ENCODE measurements around the gene SLC25A22.

SLC25A22 gene

DNA sequence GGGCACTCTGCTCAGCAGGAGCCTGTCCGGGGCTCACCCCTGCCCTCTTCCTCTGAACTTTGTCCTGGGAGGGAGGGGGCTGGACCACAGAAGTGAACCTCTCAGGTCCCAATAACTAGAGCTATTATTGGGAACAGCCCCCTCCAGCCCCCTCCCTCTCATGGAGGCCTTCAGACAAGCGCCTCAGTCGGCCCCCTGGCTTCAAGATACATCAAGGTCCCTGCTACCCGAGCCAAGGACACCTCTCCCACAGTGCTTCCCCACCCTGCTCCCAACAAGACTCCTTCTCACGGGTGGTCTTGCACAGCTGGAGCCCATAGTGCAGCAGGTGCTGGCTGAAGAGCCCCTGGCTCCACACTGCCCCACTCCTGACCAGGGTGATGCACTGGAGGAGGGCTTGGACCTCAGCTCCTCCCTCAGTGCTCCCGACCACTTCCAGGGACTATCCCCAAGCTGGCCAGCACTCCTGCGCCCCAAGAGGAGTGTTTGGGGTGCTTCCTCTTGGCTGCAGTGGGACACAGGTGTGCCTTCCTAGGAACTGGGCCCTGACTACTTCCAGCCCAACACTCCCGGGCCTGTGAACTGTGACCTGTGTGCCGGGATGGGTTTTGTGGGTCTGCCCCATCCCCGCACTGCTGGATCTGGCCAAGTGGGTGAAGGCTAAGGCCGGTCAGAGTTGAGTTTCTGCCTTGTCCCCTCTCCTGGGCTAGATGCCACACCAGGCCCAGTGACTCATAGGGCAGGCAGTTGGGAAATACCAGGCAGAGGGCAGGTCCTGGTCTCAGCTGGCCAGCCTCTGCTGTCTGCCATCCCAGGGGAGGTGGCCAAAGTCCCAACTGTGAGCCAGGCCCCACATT lies 22.8 kb upstream of the SLC25A22 start:
- Histone ChIP-seq H3K36me3 (ENCODE audit: insufficient read depth, low read length) (0 out of 2 replicates have a peak, but pooled peaks cover 6% of the 10 kb centered on the region), H3K79me2 (ENCODE audit: control insufficient read depth, insufficient read depth, low read length, unreplicated experiment) (peaks cover 15% of the 10 kb centered on the region), H2AFZ (ENCODE audit: low read length, unreplicated experiment) (no peak overlapping the region), H3K4me3 (ENCODE audit: low read depth, low read length) (peak overlapping the region; percentile 92), H3K4me1 (ENCODE audit: control insufficient read depth, insufficient read depth, low read length, unreplicated experiment) (peaks cover 26% of the 10 kb centered on the region), H3K27ac (ENCODE audit: low read depth, low read length) (peak overlapping the region; percentile 80; the same call in 1 of the 2 replicates), H3K27me3 (ENCODE audit: insufficient read depth, low read length) (no peaks in the 10 kb centered on the region)

DNA sequence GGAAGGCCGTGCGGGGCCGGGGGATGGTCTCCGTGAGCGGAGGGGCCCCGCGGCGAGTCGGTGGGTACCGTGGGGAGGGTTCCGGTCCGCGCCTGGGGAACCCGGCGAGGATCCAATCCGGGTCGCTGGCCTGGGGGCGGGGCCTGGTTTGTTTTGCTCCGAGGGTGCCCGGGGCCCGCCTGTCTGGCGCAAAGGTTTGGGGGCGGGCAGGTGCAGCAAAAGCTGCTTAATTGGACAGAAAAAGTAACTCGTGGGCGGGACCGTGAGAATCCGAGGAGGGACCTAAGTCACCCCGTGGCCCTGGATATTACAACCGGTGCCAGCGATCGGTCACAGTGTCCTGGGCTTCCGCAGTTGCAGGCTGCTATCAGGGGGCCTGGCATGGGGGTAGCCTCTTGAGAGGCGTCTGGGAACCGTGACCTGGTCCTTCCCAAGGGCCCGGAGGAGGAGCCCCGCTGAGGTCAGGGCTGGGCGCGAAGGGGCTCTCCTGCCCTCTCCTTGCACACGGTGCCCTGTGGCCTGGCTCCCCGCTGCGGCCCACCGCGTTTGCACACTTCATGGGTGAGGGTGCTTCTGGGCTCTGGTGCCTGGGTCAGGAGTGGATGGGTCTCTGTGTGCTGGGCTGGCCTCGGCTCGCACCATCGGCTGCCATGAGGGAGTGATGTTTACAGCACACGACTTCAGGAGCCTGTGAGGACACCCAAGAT lies 22.0 kb upstream of the SLC25A22 start:
- Histone ChIP-seq H3K36me3 (ENCODE audit: insufficient read depth, low read length) (0 out of 2 replicates have a peak, but pooled peaks cover 3% of the 10 kb centered on the region), H3K4me1 (ENCODE audit: control insufficient read depth, insufficient read depth, low read length, unreplicated experiment) (peaks cover 26% of the 10 kb centered on the region), H3K27ac (ENCODE audit: low read depth, low read length) (peak overlapping the region; percentile 80), H3K27me3 (ENCODE audit: insufficient read depth, low read length) (no peaks in the 10 kb centered on the region), H3K79me2 (ENCODE audit: control insufficient read depth, insufficient read depth, low read length, unreplicated experiment) (peaks cover 15% of the 10 kb centered on the region), H2AFZ (ENCODE audit: low read length, unreplicated experiment) (peak overlapping the region; percentile 40), H3K4me3 (ENCODE audit: low read depth, low read length) (peak overlapping the region; percentile 92)

DNA sequence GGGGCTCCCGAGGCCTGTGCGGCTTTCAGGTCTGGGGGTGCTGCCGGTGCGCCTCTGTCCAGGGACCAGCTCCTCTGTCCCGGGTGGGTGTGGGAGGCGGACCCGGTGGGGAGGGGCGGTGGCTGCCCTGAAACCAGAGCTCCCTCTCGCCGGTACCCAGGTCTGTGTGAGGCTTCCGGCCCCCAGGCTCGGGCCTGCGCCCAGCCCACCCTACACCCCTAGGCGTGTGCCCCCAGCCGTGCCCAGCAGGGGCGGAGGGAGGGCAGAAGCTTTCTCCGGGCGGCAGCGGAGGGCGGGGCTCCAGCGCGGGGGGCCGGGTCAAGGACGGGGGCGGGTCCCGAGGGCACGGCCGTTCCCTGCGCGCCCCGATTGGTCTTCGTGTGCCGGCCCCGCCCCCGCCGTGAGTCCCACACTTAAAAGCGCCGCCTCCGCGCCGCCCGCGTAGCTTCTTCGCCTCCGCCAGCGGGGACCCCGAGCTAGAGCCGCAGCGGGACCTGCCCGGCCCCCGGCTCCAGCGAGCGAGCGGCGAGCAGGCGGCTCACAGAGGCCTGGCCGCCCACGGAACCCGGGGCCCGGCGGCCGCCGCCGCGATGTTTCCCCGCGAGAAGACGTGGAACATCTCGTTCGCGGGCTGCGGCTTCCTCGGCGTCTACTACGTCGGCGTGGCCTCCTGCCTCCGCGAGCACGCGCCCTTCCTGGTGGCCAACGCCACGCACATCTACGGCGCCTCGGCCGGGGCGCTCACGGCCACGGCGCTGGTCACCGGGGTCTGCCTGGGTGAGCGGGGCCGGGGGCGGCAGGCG lies 21.2 kb upstream of the SLC25A22 start:
- Histone ChIP-seq H2AFZ (ENCODE audit: low read length, unreplicated experiment) (peak overlapping the region; percentile 40), H3K4me1 (ENCODE audit: control insufficient read depth, insufficient read depth, low read length, unreplicated experiment) (peaks cover 26% of the 10 kb centered on the region), H3K36me3 (ENCODE audit: insufficient read depth, low read length) (no peaks in the 10 kb centered on the region), H3K27me3 (ENCODE audit: insufficient read depth, low read length) (no peaks in the 10 kb centered on the region), H3K79me2 (ENCODE audit: control insufficient read depth, insufficient read depth, low read length, unreplicated experiment) (peaks cover 15% of the 10 kb centered on the region), H3K4me3 (ENCODE audit: low read depth, low read length) (peak overlapping the region; percentile 92), H3K27ac (ENCODE audit: low read depth, low read length) (peak overlapping the region; percentile 80)

DNA sequence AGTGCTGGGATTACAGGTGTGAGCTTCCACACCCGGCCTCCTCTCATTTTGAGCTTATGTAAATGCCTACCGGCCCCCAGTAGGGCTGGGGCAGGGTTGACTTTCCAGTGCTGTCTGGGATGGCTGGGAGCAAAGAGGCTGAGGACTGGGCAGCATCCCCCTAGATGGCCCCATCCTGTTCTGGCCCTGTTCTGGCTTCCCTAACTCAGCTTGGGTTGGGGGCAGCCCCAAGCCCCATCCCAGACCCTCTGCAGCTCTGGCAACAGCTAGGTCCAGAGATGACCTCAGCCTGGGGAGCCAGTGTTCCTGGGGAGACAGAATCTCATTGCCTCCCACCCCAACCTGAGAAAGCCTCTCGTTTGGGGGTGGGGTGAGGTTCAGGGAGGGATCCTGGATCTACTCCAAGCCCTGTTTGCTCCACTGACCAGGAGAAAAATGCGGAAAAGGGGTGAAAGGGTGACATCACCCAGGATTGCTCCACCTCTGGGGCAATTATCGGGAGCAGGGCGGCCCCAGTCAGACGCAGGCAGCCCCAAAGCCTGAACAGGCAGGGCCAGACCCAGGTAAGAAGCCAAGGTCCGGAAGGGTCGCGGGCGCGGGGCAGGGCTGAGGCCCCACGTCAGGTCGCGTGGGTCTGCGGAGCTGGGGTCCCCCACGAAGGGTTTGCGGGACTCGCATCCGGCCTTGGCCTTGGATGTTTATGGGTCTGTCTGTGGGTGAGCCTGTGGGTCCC lies 20.5 kb upstream of the SLC25A22 start, which contains the start of gene PNPLA2:
Gene PNPLA2 (plus strand): TSS at position 519 of the 733 bp plus-strand sequence. CDS start 805 bp downstream, outside the sequence.
- peak within 1 kb of the TSS; percentile 40 for H2AFZ ChIP-seq (ENCODE audit: low read length, unreplicated experiment)
- peak within 1 kb of the TSS; percentile 92 for H3K4me3 ChIP-seq (ENCODE audit: low read depth, low read length)
- peaks cover 26% of the 10 kb centered on the region for H3K4me1 ChIP-seq (ENCODE audit: control insufficient read depth, insufficient read depth, low read length, unreplicated experiment)
- peak within 1 kb of the TSS; percentile 80 for H3K27ac ChIP-seq (ENCODE audit: low read depth, low read length)
- H3K27me3 ChIP-seq (ENCODE audit: insufficient read depth, low read length), result no peaks in the 10 kb centered on the region
- H3K36me3 ChIP-seq (ENCODE audit: insufficient read depth, low read length), result no peaks in the 10 kb centered on the region
- peaks cover 15% of the 10 kb centered on the region for H3K79me2 ChIP-seq (ENCODE audit: control insufficient read depth, insufficient read depth, low read length, unreplicated experiment)

DNA sequence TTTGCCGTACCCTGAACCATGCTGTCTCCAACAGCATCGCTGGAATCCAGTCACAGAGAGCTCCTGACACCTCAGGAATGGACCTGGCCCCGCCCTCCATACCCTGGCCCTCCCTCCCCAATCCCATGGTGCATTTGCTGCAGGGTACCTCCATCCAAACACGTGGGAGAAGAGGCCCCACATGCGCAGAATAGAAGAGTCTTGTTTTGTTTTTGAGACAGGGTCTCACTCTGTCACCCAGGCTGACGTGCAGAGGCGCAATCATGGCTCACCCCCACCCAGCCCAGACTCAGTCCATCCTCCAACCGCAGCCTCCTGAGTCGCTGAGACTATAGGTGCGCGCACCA lies 18.3 kb upstream of the SLC25A22 start:
- no peak overlapping the region for H2AFZ ChIP-seq (ENCODE audit: low read length, unreplicated experiment)
- H3K27me3 ChIP-seq (ENCODE audit: insufficient read depth, low read length), result no peaks in the 10 kb centered on the region
- no peak overlapping the region for H3K27ac ChIP-seq (ENCODE audit: low read depth, low read length)
- peaks cover 26% of the 10 kb centered on the region for H3K4me1 ChIP-seq (ENCODE audit: control insufficient read depth, insufficient read depth, low read length, unreplicated experiment)
- no peak overlapping the region for H3K4me3 ChIP-seq (ENCODE audit: low read depth, low read length)
- H3K79me2 ChIP-seq (ENCODE audit: control insufficient read depth, insufficient read depth, low read length, unreplicated experiment), result peaks cover 17% of the 10 kb centered on the region
- peaks cover 14% of the 10 kb centered on the region; the same call in 1 of the 2 replicates for H3K36me3 ChIP-seq (ENCODE audit: insufficient read depth, low read length)

DNA sequence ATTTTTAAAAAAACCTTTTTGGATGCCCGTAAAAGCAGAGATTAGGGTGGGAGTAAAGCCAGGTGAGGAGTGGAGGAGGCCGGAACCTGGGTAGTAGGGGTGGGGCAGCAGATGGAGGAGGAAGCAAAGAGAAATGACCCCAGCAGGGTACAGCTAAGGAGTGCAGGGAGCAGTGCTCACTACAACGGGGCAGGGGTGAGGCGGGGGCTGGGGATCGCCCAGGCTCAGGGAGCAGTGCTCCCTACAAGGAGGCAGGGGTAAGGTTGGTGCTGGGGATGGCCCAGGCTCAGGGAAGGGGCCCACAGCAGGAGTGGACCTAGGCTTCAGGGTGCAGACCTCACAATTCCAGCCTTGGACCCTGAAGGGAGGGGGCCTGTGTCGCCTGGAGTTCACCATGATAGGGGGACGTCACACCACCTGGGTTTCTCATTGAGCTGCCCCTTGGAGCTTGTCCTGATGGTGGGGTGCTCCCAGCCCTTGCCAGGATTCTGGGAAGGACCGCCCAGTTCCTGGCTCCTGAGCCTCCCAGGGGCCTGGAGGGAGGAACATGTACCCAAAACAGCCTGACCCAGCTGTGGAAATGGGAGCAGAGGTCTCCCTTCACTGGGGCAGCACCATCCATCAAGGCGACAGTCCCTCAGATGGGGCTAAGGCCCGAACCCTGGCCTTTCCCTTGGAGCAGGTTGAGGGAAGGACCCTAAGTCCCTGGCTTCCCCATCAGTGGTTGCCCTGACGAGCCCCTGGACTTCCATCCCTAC lies 17.8 kb upstream of the SLC25A22 start:
- no peak overlapping the region for H3K4me3 ChIP-seq (ENCODE audit: low read depth, low read length)
- no peaks in the 10 kb centered on the region for H3K27me3 ChIP-seq (ENCODE audit: insufficient read depth, low read length)
- H3K4me1 ChIP-seq (ENCODE audit: control insufficient read depth, insufficient read depth, low read length, unreplicated experiment), result peaks cover 26% of the 10 kb centered on the region
- H3K79me2 ChIP-seq (ENCODE audit: control insufficient read depth, insufficient read depth, low read length, unreplicated experiment), result peaks cover 20% of the 10 kb centered on the region
- H3K36me3 ChIP-seq (ENCODE audit: insufficient read depth, low read length), result peaks cover 17% of the 10 kb centered on the region; the same call in 1 of the 2 replicates
- H2AFZ ChIP-seq (ENCODE audit: low read length, unreplicated experiment), result no peak overlapping the region
- H3K27ac ChIP-seq (ENCODE audit: low read depth, low read length), result no peak overlapping the region

DNA sequence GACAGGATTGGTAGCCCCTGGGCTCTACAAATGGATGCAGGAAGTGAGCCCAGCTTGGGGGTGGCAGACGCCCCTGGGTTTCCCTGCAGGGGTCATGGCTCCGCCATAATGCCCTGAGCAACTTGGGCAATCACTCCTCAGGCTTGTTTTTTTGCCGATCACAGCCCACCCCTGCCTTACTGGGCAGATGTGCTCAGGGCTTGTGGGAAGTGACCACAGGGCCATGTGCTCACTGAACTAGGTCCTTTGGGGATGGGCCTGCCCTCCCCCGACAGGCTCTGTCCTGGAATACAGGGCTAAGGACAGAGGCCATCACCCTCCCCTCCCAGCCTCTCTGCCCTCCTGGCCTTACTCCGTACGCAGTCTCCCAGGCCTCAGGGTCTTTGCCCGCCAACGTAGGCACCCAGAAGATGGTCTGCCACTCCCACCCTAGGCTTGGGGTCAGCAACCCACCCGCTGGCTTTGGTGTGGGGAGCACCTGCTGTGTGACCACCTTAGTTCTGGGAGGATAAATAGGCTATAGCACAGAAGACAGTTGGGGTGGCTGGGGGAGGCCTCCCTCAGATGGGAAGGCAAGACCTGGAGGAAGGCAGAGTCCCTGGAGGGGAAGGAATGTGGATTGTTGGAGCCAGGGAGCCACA lies 15.5 kb upstream of the SLC25A22 start:
- Histone ChIP-seq H3K4me3 (ENCODE audit: low read depth, low read length) (no peak overlapping the region), H3K27me3 (ENCODE audit: insufficient read depth, low read length) (no peaks in the 10 kb centered on the region), H3K27ac (ENCODE audit: low read depth, low read length) (no peak overlapping the region), H2AFZ (ENCODE audit: low read length, unreplicated experiment) (no peak overlapping the region), H3K4me1 (ENCODE audit: control insufficient read depth, insufficient read depth, low read length, unreplicated experiment) (peaks cover 17% of the 10 kb centered on the region), H3K36me3 (ENCODE audit: insufficient read depth, low read length) (peaks cover 17% of the 10 kb centered on the region; the same call in 1 of the 2 replicates), H3K79me2 (ENCODE audit: control insufficient read depth, insufficient read depth, low read length, unreplicated experiment) (peaks cover 29% of the 10 kb centered on the region)

DNA sequence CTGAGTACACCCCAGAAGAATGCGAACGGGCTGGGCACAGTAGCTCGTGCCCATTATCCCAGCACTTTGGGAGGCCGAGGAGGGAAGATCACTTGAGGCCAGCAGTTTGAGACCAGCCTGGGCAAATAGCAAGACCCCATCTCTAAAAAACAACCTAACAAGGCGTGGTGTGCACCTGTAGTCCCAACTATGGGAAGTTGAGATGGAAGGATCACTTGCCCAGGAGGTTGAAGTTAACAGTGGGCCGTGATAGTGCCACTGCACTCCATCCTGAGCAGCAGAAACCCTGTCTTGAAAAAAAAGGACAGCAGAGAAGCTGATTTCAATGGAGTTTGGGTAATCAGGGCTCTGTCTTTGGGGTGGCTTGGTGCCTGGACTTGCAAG lies 15.0 kb upstream of the SLC25A22 start:
- no peak overlapping the region for H3K27ac ChIP-seq (ENCODE audit: low read depth, low read length)
- no peaks in the 10 kb centered on the region for H3K27me3 ChIP-seq (ENCODE audit: insufficient read depth, low read length)
- H3K4me1 ChIP-seq (ENCODE audit: control insufficient read depth, insufficient read depth, low read length, unreplicated experiment), result peaks cover 16% of the 10 kb centered on the region
- H3K36me3 ChIP-seq (ENCODE audit: insufficient read depth, low read length), result peaks cover 17% of the 10 kb centered on the region; the same call in 1 of the 2 replicates
- H3K79me2 ChIP-seq (ENCODE audit: control insufficient read depth, insufficient read depth, low read length, unreplicated experiment), result peaks cover 33% of the 10 kb centered on the region
- no peak overlapping the region for H2AFZ ChIP-seq (ENCODE audit: low read length, unreplicated experiment)
- H3K4me3 ChIP-seq (ENCODE audit: low read depth, low read length), result no peak overlapping the region

DNA sequence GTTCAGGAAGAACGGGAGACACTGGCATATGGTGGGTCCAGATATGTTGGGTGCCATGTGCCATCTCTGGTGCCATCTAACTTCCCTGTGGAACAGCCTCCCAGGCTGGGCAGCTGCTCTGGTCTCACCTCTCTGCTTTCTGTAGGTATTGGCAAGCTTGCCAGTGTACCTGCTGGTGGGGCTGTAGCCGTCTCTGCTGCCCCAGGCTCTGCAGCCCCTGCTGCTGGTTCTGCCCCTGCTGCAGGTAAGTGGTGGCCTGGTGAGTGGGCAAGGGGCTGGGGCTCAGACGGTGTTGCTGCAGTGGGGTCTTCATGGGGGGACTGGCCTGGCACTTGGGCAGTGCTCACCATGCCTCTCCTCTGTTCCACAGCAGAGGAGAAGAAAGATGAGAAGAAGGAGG lies 14.3 kb upstream of the SLC25A22 start:
- Histone ChIP-seq H3K4me3 (ENCODE audit: low read depth, low read length) (no peak overlapping the region), H3K79me2 (ENCODE audit: control insufficient read depth, insufficient read depth, low read length, unreplicated experiment) (peaks cover 36% of the 10 kb centered on the region), H3K27ac (ENCODE audit: low read depth, low read length) (no peak overlapping the region), H3K4me1 (ENCODE audit: control insufficient read depth, insufficient read depth, low read length, unreplicated experiment) (peaks cover 16% of the 10 kb centered on the region), H3K27me3 (ENCODE audit: insufficient read depth, low read length) (no peaks in the 10 kb centered on the region), H3K36me3 (ENCODE audit: insufficient read depth, low read length) (peaks cover 17% of the 10 kb centered on the region; the same call in 1 of the 2 replicates), H2AFZ (ENCODE audit: low read length, unreplicated experiment) (no peak overlapping the region)

Measured in ACC112 (cell line).